Endothelial cell of hepatic sinusoid (primary cell): Measurements from ENCODE around the gene TSEN54.
"Not testable (repeated sequence)": the region's sequence is repeated elsewhere in the genome, so short reads cannot be mapped to it uniquely, and the experiment has no call there.

Experiments
- in situ Hi-C: cut with HindIII; loops from 2 replicates; pipeline ENCODE4 v1.10.0; 2017; ENCODE audit warnings: low sequenced_read_pairs

TSEN54 gene

GRCh38 chr17:75515496-75516254 lies 653 bp upstream of the TSEN54 start, which contains the start of gene CASKIN2:
Gene CASKIN2 (minus strand): TSS chr17:75515537. CDS start chr17:75513804, 1,733 bp downstream.
- in situ Hi-C loops, result no loop called here

DNA sequence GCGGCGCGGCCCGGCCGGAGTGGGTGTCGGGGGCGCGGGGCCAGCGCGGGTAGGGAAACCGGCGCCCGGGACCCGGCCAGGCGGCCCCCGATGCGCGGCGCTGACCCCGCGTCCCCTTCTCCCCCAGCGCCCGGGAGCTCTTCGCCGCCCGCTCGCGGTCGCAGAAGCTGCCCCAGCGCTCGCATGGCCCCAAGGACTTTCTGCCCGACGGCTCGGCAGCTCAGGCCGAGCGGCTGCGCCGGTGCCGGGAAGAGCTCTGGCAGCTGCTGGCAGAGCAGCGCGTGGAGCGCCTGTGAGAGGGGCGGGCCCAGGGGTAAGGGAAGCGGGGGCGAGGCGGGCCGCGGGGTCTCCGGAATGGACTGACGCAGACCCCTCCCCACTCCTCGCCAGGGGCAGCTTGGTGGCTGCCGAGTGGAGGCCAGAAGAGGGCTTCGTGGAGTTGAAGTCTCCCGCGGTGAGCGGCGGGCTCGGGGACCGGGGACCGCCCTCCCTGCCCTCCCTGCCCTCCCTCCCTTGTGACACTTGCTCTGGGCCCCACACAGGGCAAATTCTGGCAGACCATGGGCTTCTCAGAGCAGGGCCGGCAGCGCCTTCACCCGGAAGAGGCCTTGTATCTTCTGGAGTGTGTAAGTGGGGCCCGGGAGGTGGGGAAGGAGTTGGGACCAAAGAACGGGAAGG lies 430 bp downstream of the TSEN54 start:
- in situ Hi-C loops, result no loop called here

- in situ Hi-C loops, result no loop called here
Observed at GRCh38 chr17:75517297-75517865, 1.1 kb downstream of the TSEN54 start.

GRCh38 chr17:75518201-75518600 lies 1.9 kb downstream of the TSEN54 start:
- in situ Hi-C loops, result no loop called here

DNA sequence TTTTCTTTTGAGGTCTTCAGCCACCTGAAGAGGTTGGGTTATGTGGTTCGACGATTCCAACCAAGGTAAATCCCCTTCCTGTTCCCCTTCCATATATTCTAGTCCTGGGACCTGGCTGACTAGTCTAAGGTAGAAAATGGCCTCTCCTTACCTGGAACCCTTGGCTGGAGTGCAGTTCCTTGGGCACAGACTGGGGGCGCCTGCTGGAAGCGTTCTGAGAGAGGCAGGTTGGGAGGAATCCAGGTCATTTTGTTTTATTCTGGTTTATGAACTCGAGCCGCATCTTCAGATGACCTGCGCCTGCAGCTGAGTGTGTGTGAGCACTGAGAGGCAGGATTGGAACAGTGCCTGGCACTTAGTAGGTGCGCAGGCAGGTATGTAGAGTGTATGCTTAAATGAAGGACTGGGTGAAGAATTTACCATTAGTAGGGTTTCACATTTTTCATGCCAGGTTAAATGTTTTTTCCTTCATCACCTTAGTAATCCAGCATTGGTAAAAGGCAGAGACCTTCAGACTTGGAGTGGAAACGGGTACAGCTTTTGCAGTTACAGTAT lies 2.7 kb downstream of the TSEN54 start:
- in situ Hi-C loops, result no loop called here

GRCh38 chr17:75520413-75520812 lies 4.1 kb downstream of the TSEN54 start:
- in situ Hi-C loops, result not testable (repeated sequence)

GRCh38 chr17:75521290-75521689 lies 5.0 kb downstream of the TSEN54 start:
- in situ Hi-C loops, result no loop called here

DNA sequence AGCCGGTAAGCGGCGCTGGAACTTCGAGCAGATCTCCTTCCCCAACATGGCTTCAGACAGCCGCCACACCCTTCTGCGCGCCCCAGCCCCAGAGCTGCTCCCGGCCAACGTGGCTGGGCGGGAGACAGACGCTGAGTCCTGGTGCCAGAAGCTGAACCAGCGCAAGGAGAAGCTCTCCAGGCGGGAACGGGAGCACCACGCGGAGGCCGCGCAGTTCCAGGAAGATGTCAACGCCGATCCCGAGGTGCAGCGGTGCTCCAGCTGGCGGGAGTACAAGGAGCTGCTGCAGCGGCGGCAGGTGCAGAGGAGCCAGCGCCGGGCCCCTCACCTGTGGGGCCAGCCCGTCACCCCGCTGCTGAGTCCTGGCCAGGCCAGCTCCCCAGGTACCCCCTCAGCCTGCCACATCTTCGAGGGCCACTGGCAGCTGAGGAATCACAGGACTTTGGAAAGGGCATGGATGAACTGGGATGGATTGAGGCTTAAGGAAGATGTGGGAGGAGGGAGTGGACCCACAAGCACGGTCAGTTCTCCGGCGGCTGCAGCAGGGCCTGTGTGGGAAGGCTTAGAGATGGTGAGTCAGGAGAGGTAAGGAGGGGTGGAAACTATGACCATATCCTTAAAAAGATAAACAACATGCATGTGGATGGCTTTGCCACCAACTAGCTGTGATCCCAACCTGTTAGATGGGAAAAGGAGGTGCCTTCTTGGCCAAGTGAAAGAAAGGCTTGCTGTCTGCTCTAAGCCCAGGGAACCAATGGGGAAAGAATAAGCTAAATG lies 5.8 kb downstream of the TSEN54 start:
- in situ Hi-C loops, result no loop called here

- in situ Hi-C loops, result no loop called here
Observed at GRCh38 chr17:75523647-75524046, 7.3 kb downstream of the TSEN54 start.

DNA sequence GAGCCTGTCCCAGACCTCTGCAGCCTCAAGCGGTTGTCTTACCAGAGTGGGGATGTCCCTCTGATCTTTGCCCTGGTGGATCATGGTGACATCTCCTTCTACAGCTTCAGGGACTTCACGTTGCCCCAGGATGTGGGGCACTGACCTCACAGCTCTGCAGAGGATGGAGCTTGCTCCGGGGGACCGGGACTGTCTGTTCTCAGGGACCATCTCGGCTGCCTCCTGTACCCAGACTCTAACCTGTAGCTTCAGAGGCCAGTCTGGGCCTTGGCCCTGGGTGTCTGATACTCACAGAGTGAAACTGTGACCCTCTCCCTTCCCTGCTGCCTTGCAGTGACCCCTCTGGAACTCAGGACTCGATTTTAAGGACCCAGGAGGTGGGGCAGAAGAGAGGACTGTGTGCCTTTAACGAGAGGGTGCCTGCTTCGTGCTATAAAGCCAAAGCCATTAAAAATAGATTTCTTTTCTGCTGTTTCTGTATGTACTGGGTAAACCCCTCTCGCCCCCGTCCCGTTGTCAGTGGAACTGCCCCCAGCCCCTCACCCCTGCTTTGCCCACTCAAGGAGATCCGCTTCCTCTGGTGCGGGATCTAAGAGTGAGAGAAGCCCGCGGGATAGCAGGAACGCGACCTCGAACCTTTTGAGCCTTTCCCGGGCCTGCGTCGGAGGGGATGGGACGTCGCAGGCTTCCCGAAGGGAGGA lies 8.1 kb downstream of the TSEN54 start:
- in situ Hi-C loops, result no loop called here

DNA sequence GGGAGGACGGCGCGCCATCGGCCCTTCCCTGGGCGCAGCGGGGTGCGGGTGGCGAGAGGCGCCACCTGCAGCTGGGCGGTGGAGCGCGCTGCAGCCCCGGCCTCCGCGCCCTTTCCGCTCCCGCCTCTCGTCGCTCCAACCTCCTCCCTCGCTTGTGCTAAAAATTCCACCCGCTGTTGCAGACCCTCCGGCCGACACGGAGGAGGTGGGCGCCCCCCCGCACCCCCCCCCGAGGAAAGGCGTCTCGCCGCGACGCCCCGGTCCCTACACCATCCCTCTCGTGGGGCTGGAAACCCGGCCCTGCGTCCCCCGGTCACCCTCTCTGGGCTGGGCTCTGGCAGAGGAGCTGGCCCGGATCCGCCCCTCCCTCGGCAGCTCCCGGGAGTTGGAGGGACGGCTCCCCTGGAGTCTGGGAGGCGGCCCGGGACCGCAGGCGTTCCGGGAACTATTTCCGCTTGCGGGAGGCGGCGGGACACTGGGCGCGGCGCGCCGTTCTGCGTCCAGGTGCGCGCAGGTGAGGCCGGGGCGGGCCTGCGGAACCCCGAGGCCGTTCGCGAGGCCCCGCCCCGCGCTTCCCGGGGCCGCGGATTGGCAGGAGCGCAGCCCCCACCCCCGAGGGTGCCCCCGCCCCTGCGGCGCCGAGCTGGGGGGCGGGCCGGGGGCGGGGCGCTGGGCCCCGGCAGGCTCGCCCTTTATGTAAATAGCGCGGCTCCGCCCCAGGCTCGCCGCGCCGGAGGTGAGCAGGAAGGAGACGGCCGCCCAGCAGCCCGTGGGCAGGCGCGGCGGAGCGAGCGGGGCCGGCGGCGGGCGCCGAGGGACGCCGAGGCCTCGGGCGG lies 8.9 kb downstream of the TSEN54 start, which contains the start of gene LLGL2:
Gene LLGL2, plus strand, starts transcription at position 728 of the 836 bp plus-strand sequence. CDS start 17,730 bp downstream, outside the sequence.
- in situ Hi-C loops, result no loop called here

- in situ Hi-C loops, result no loop called here
Observed at GRCh38 chr17:75525806-75526554, 9.7 kb downstream of the TSEN54 start.

- in situ Hi-C loops, result no loop called here
Observed at GRCh38 chr17:75526555-75527270, 10.4 kb downstream of the TSEN54 start.

DNA sequence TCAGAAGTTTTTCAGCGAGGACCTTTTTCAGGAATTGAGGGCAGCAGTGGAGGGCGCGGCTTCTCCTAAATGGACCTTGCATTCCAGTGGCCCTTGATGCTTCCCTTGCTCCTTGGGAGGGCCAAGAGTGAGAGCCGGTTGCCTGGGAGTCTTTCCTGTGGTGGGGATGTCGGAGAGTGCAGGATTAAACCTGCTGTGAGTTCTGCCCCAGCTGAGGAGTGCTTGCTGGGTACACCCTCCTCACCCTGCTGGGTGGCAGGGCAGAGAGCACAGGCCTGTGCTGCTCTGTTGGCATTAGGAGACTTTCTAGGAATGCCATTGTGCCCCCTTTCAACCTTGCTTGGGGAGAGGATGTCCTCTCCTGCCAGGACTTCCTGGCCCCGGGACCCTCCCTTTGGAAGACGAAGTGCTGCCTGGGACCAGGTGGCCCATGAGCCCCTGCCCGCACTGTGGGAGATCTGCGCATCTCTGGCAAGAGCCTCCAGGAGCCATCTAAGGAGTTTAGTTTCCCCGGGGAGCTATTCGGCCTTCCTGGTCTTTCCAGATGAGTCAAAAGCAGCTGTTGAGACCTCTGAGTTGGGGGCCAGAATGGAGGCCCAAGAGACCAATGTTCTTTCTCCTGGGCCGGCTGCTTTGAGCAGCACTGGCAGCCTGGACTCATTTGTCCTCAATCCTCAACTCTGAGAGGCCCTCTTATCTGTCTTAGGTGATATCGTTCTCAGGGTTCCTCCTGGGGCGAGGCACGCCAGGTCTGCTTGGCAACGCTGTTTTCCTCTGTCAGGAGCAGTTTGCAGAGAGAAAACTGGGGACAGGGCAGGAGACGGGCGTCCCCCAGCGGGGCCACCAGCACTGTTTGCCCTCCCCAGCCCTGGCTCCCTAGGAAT lies 14.8 kb downstream of the TSEN54 start:
- in situ Hi-C loops, result no loop called here

DNA sequence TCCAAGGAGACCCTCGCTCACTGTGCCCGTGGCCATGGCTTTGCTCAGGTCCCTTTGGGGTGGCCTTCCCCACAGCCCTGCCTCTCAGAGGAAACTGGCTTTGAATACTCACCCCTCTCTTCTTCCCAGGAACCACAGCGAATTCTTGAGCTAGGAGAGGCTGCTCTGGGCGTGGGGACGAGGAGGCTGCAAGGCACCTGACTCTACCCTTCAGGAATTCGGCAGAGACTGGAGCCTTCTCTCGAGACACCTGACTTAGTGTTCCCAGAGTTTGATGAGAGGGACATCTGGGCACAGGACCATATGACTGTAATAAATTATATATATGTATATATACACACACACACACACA lies 15.4 kb downstream of the TSEN54 start:
- in situ Hi-C loops, result no loop called here

- in situ Hi-C loops, result no loop called here
Observed at GRCh38 chr17:75535119-75535537, 18.8 kb downstream of the TSEN54 start.

DNA sequence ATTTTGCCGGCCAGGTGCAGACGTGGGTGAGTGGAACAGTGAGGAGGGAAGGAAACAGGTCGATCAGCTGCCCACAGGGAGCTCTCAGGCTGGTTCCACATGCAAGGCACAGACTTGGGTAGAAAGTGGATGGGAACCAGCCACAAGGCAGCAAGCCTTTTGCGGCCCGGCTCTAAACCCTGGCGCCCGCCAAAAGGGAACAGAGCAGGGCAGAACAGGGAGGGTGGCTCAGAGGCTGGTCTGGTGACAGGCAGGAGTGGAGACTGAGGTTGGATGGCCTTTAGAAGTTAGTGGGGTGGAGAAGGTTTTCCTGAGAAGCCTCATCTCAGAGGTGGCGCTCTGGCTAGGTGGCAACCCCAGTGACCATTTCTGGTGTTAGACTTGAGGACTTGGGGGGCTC lies 19.5 kb downstream of the TSEN54 start:
- in situ Hi-C loops, result no loop called here
